ENCODE data around the gene ACKR2.
A peak's percentile ranks its signal among the peaks of the same experiment; 100 is the strongest.
"Not testable (repeated sequence)": the region's sequence is repeated elsewhere in the genome, so short reads cannot be mapped to it uniquely, and the experiment has no call there.

Gene ACKR2

GRCh38 chr3:42802876-42803413 is 6.3 kb upstream of the ACKR2 start:
- no peak for DNase-seq

GRCh38 chr3:42803414-42804105 is 5.7 kb upstream of the ACKR2 start:
- DNase-seq = peak; percentile 48

GRCh38 chr3:42804106-42804830 is 5.0 kb upstream of the ACKR2 start, which contains the start of gene HIGD1A:
Gene HIGD1A, minus strand, starts transcription at chr3:42804490. Its CDS starts 10,237 bp downstream, at chr3:42794253.
- DNase-seq = peak; percentile 97

- DNase-seq = no peak
Observed at GRCh38 chr3:42804831-42805132, 4.5 kb upstream of the ACKR2 start.

GRCh38 chr3:42805141-42805821 is 4.0 kb upstream of the ACKR2 start:
- no peak for DNase-seq

- DNase-seq = no peak
Observed at GRCh38 chr3:42807929-42808328, 1.3 kb upstream of the ACKR2 start.

GRCh38 chr3:42810706-42811105 is 1.5 kb downstream of the ACKR2 start:
- DNase-seq = not testable (repeated sequence)

GRCh38 chr3:42811118-42811883 is 2.1 kb downstream of the ACKR2 start:
- DNase-seq = not testable (repeated sequence)

- no peak for DNase-seq
Observed at GRCh38 chr3:42814246-42814645, 5.0 kb downstream of the ACKR2 start.

GRCh38 chr3:42814914-42815507 is 5.8 kb downstream of the ACKR2 start:
- no peak for DNase-seq

GRCh38 chr3:42815826-42816225 is 6.6 kb downstream of the ACKR2 start:
- DNase-seq = no peak

GRCh38 chr3:42819351-42819965 is 10.2 kb downstream of the ACKR2 start:
- DNase-seq = no peak

- DNase-seq = no peak
Observed at GRCh38 chr3:42820746-42821051, 11.5 kb downstream of the ACKR2 start.

GRCh38 chr3:42822828-42823227 is 13.6 kb downstream of the ACKR2 start:
- DNase-seq = no peak

GRCh38 chr3:42823351-42823750 is 14.1 kb downstream of the ACKR2 start:
- no peak for DNase-seq

- DNase-seq = no peak
Observed at GRCh38 chr3:42826141-42826540, 16.9 kb downstream of the ACKR2 start.

GRCh38 chr3:42827023-42827422 is 17.8 kb downstream of the ACKR2 start:
- no peak for DNase-seq

GRCh38 chr3:42827654-42828053 is 18.4 kb downstream of the ACKR2 start:
- no peak for DNase-seq

- no peak for DNase-seq
Observed at GRCh38 chr3:42829083-42829627, 19.9 kb downstream of the ACKR2 start.

GRCh38 chr3:42829628-42830436 is 20.6 kb downstream of the ACKR2 start:
- no peak for DNase-seq
